Left ventricle myocardium inferior (tissue), 1 donor: ENCODE results near the gene IBTK. TPM values are rescaled to one million over a fixed set of nuclear protein-coding genes. Genes with fewer than 3 reads are reported as not detected.
"Not testable (repeated sequence)": the region's sequence is repeated elsewhere in the genome, so short reads cannot be mapped to it uniquely, and the experiment has no call there.

ENCODE experiments used
- DNase-seq: peaks from one replicate; pipeline ENCODE4 v3.0.0-alpha.2; 2020
- H3K27ac ChIP-seq: fragments of 200-600 bp; replicated peaks from 2 replicates; pipeline ENCODE4 v1.8.0; 2021
- H3K27me3 ChIP-seq: fragments of 200-600 bp; 2 replicates; pipeline ENCODE4 v1.8.0; 2021; ENCODE audit warnings: low read depth
- H3K36me3 ChIP-seq: fragments of 200-600 bp; 2 replicates; pipeline ENCODE4 v1.8.0; 2021
- H3K4me1 ChIP-seq: fragments of 200-600 bp; 2 replicates; pipeline ENCODE4 v1.8.0; 2021
- H3K4me3 ChIP-seq: fragments of 200-600 bp; 2 replicates; pipeline ENCODE4 v1.8.0; 2021; ENCODE audit warnings: mild to moderate bottlenecking, moderate library complexity
- H3K9me3 ChIP-seq: fragments of 200-600 bp; replicated peaks from 2 replicates; pipeline ENCODE4 v1.8.0; 2021
- intact Hi-C: fragments of 100-400 bp; cut with micrococcal nuclease; formaldehyde crosslinking; loops from one replicate; pipeline ENCODE4 v1.11.0; 2022
- total RNA-seq: library from RNA; stranded (reverse); fragmentation: NEBNext Ultra II Directional; extraction: Animal tissue kit (Norgen Biotek cat#: 25700); gene quantifications from one replicate; pipeline ENCODE4 v1.2.1, GENCODE V29; 2021
- TF ChIP-seq, protein P1 (sequence below): fragments of 200-600 bp; IDR thresholded peaks from 2 replicates; pipeline ENCODE4 v1.8.0; 2021; ENCODE audit warnings: antibody characterized with exemption, mild to moderate bottlenecking, borderline replicate concordance
- donor health status: DM: no; HTN: yes; CAD: no; lungs with severe emphysema.

IBTK gene
- total RNA-seq, 1 donor from 2014 or later, result 28.5 TPM

GRCh38 chr6:82205930-82206392, 41.6 kb downstream of the IBTK start:
- Histone ChIP-seq H3K27ac (peak overlapping the region; percentile 72), H3K36me3 (peaks cover 66% of the 10 kb centered on the region), H3K9me3 (no peaks in the 10 kb centered on the region), H3K4me1 (peaks cover 30% of the 10 kb centered on the region), H3K4me3 (no peak overlapping the region), H3K27me3 (no peaks in the 10 kb centered on the region)
- no peak for DNase-seq
- intact Hi-C loops, result no loop called here
- TF ChIP-seq, protein P1, sequence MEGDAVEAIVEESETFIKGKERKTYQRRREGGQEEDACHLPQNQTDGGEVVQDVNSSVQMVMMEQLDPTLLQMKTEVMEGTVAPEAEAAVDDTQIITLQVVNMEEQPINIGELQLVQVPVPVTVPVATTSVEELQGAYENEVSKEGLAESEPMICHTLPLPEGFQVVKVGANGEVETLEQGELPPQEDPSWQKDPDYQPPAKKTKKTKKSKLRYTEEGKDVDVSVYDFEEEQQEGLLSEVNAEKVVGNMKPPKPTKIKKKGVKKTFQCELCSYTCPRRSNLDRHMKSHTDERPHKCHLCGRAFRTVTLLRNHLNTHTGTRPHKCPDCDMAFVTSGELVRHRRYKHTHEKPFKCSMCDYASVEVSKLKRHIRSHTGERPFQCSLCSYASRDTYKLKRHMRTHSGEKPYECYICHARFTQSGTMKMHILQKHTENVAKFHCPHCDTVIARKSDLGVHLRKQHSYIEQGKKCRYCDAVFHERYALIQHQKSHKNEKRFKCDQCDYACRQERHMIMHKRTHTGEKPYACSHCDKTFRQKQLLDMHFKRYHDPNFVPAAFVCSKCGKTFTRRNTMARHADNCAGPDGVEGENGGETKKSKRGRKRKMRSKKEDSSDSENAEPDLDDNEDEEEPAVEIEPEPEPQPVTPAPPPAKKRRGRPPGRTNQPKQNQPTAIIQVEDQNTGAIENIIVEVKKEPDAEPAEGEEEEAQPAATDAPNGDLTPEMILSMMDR, result no peak

DNA sequence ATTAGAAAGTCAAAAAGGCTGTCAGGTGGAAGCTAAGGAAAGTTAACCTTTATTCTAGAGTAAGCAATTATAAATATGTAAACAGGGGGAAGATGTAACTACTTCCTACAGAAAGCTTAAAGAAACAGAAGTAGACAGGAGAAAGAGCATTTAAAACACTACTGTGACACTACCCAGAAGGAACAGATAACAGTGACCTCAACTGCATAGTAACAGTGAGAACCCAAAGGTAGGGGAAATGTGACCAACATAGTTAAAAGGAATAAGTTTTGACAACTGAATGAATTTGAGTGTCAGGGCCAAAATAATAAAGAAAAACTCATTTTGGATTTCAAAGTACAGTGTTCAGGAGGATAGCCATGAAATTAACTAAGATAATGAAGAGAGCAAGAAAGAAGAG, 43.5 kb downstream of the IBTK start:
- no peak overlapping the region for H3K27ac ChIP-seq
- H3K9me3 ChIP-seq, result no peaks in the 10 kb centered on the region
- H3K27me3 ChIP-seq, result no peaks in the 10 kb centered on the region
- no peak for DNase-seq
- TF ChIP-seq, protein P1, result no peak
- intact Hi-C loops, result no loop called here
- peaks cover 34% of the 10 kb centered on the region for H3K4me1 ChIP-seq
- H3K36me3 ChIP-seq, result peaks cover 65% of the 10 kb centered on the region
- no peak overlapping the region for H3K4me3 ChIP-seq

DNA sequence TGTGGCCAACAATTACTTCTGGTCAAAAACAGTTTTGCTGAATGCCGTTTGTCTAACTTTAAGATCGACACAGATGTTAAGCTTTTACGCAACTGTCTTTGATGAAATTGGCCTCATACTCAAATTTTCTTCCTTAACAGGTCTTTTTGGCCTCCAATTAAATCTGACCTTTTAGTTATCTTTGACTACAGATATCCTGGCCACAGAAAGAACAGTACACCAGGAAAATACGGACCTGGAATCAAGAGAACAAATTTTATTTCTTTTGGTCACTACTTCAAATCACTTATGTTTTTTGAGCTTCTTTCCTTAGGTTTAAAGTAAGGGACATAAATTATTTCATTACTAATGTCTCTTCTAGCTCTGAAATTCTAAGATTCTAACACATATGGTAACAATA, 49.8 kb downstream of the IBTK start:
- DNase-seq, result no peak
- H3K4me3 ChIP-seq, result no peak overlapping the region
- peaks cover 23% of the 10 kb centered on the region for H3K4me1 ChIP-seq
- no peaks in the 10 kb centered on the region for H3K27me3 ChIP-seq
- peak overlapping the region; percentile 45 for H3K27ac ChIP-seq
- TF ChIP-seq, protein P1, result no peak
- peaks cover 75% of the 10 kb centered on the region for H3K36me3 ChIP-seq
- no peaks in the 10 kb centered on the region for H3K9me3 ChIP-seq
- intact Hi-C loops, result no loop called here

GRCh38 chr6:82197245-82197644, 50.3 kb downstream of the IBTK start:
- DNase-seq, H3K9me3 ChIP-seq, H3K27me3 ChIP-seq, H3K4me3 ChIP-seq, intact Hi-C loops: not testable (repeated sequence)
- H3K36me3 ChIP-seq, result peaks cover 75% of the 10 kb centered on the region
- H3K27ac ChIP-seq, result peak overlapping the region; percentile 45
- H3K4me1 ChIP-seq, result peaks cover 23% of the 10 kb centered on the region

- Histone ChIP-seq H3K36me3 (peaks cover 75% of the 10 kb centered on the region), H3K27me3 (no peaks in the 10 kb centered on the region), H3K4me3 (no peak overlapping the region), H3K4me1 (peaks cover 23% of the 10 kb centered on the region), H3K27ac (peak overlapping the region; percentile 24), H3K9me3 (no peaks in the 10 kb centered on the region)
- no peak for DNase-seq
- TF ChIP-seq, protein P1, result no peak
- intact Hi-C loops, result no loop called here
These were observed 51.4 kb downstream of the IBTK start for GRCh38 chr6:82196161-82196560.

DNA sequence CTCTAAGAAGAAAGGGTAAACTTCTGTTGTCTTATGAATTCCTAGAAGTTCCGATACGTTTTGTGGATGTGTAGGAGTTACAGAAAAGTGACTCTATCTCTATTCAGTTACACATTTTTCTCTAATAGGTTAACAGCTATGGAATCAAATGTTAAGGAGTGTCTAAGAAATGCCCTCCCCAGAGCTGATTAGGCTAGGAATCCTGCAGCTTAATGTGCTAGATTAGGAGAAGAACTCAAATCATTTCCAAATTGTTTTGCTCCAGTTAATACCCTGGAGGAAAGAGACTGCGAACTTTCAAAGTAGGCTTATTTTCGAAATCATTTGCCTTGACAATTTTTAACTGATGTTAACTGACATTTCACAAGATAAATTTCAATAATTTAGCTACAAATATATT, 51.9 kb downstream of the IBTK start:
- H3K4me3 ChIP-seq, result no peak overlapping the region
- peak overlapping the region; percentile 24 for H3K27ac ChIP-seq
- TF ChIP-seq, protein P1, result no peak
- peaks cover 75% of the 10 kb centered on the region for H3K36me3 ChIP-seq
- H3K9me3 ChIP-seq, result no peaks in the 10 kb centered on the region
- no peaks in the 10 kb centered on the region for H3K27me3 ChIP-seq
- no peak for DNase-seq
- peaks cover 23% of the 10 kb centered on the region for H3K4me1 ChIP-seq
- intact Hi-C loops, result no loop called here
